Hepatocyte (in vitro differentiated cells): ENCODE data around the gene N4BP2L2.

Experiments
- CTCF ChIP-seq: fragments of 200-600 bp; sonication (generic); IDR thresholded peaks from 2 replicates; pipeline ENCODE4 v1.5.1; 2016; ENCODE audit warnings: antibody characterized with exemption, mild to moderate bottlenecking; ENCODE audit not compliant: poor library complexity
- EZH2phosphoT487 ChIP-seq: fragments of 200-600 bp; sonication (generic); IDR thresholded peaks from one replicate; pipeline ENCODE4 v1.6.1; 2018; ENCODE audit warnings: antibody characterized with exemption, mild to moderate bottlenecking, low read depth, moderate library complexity; ENCODE audit not compliant: unreplicated experiment, severe bottlenecking

GRCh38 chr13:32385410-32385809, 153.2 kb downstream of the N4BP2L2 start:
- TF ChIP-seq EZH2phosphoT487 = no peak
- TF ChIP-seq CTCF = no peak
